Mesothelial cell of epicardium (in vitro differentiated cells): Measurements from ENCODE around the gene ELOVL5. TPM values are rescaled to one million over a fixed set of nuclear protein-coding genes. Genes with fewer than 3 reads are reported as not detected.
"Not testable (repeated sequence)": the region's sequence is repeated elsewhere in the genome, so short reads cannot be mapped to it uniquely, and the experiment has no call there.

Source experiments
- DNase-seq, 2 experiments: peaks; one replicate each; pipeline ENCODE4 v3.0.0; 2021; ENCODE audit warnings: low spot score in 2 of 2; ENCODE audit not compliant: unreplicated experiment in 2 of 2
- H3K27ac Mint-ChIP-seq: 2 replicates; pipeline ENCODE4 v1.8.0; 2021; ENCODE audit warnings: mixed read lengths
- H3K27me3 Mint-ChIP-seq: 2 replicates; pipeline ENCODE4 v1.8.0; 2021; ENCODE audit warnings: low read depth, mixed read lengths
- H3K36me3 Mint-ChIP-seq: 2 replicates; pipeline ENCODE4 v1.8.0; 2021; ENCODE audit warnings: mixed read lengths
- H3K4me1 Mint-ChIP-seq: 2 replicates; pipeline ENCODE4 v1.8.0; 2021; ENCODE audit warnings: mixed read lengths
- H3K4me3 Mint-ChIP-seq: 2 replicates; pipeline ENCODE4 v1.8.0; 2021; ENCODE audit warnings: mild to moderate bottlenecking, moderate library complexity, mixed read lengths
- H3K9me3 Mint-ChIP-seq: 2 replicates; pipeline ENCODE4 v1.8.0; 2021; ENCODE audit warnings: mixed read lengths
- total RNA-seq: library from RNA; stranded (reverse); gene quantifications from 3 replicates; pipeline ENCODE4 v1.2.1, GENCODE V29; 2021
- TF ChIP-seq, protein P1 (sequence below): fragments of 200-600 bp; sonication (generic); IDR thresholded peaks from one replicate; pipeline ENCODE4 v1.5.0; 2021; ENCODE audit warnings: antibody characterized with exemption; ENCODE audit not compliant: unreplicated experiment

Gene ELOVL5
- total RNA-seq, 1 donor from 2014 or later = 110 TPM

GRCh38 chr6:53390010-53390409 is 41.3 kb upstream of the ELOVL5 start:
- Mint-ChIP-seq H3K9me3 (peaks cover 10% of the 10 kb centered on the region), H3K27ac (no peak overlapping the region), H3K4me3 (no peak overlapping the region), H3K4me1 (peaks cover 6% of the 10 kb centered on the region), H3K36me3 (peaks cover 3% of the 10 kb centered on the region), H3K27me3 (no peaks in the 10 kb centered on the region)
- DNase-seq = no peak
- TF ChIP-seq, protein P1, sequence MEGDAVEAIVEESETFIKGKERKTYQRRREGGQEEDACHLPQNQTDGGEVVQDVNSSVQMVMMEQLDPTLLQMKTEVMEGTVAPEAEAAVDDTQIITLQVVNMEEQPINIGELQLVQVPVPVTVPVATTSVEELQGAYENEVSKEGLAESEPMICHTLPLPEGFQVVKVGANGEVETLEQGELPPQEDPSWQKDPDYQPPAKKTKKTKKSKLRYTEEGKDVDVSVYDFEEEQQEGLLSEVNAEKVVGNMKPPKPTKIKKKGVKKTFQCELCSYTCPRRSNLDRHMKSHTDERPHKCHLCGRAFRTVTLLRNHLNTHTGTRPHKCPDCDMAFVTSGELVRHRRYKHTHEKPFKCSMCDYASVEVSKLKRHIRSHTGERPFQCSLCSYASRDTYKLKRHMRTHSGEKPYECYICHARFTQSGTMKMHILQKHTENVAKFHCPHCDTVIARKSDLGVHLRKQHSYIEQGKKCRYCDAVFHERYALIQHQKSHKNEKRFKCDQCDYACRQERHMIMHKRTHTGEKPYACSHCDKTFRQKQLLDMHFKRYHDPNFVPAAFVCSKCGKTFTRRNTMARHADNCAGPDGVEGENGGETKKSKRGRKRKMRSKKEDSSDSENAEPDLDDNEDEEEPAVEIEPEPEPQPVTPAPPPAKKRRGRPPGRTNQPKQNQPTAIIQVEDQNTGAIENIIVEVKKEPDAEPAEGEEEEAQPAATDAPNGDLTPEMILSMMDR = no peak

GRCh38 chr6:53388615-53389014 is 39.9 kb upstream of the ELOVL5 start:
- H3K9me3 Mint-ChIP-seq = peaks cover 13% of the 10 kb centered on the region
- DNase-seq, H3K27me3 Mint-ChIP-seq, H3K27ac Mint-ChIP-seq, H3K4me1 Mint-ChIP-seq, H3K4me3 Mint-ChIP-seq, H3K36me3 Mint-ChIP-seq: not testable (repeated sequence)

GRCh38 chr6:53382421-53382820 is 33.7 kb upstream of the ELOVL5 start:
- H3K36me3 Mint-ChIP-seq = peaks cover 3% of the 10 kb centered on the region
- no peaks in the 10 kb centered on the region for H3K27me3 Mint-ChIP-seq
- peaks cover 25% of the 10 kb centered on the region for H3K9me3 Mint-ChIP-seq
- no peak for DNase-seq
- no peak overlapping the region for H3K27ac Mint-ChIP-seq
- peaks cover 12% of the 10 kb centered on the region for H3K4me1 Mint-ChIP-seq
- TF ChIP-seq, protein P1 = no peak
- H3K4me3 Mint-ChIP-seq = no peak overlapping the region

GRCh38 chr6:53378208-53378607 is 29.5 kb upstream of the ELOVL5 start:
- Mint-ChIP-seq H3K4me3 (no peak overlapping the region), H3K9me3 (peaks cover 12% of the 10 kb centered on the region), H3K4me1 (peaks cover 21% of the 10 kb centered on the region), H3K27me3 (no peaks in the 10 kb centered on the region), H3K36me3 (no peaks in the 10 kb centered on the region), H3K27ac (peak overlapping the region; percentile 21)
- TF ChIP-seq, protein P1 = no peak
- no peak for DNase-seq

DNA sequence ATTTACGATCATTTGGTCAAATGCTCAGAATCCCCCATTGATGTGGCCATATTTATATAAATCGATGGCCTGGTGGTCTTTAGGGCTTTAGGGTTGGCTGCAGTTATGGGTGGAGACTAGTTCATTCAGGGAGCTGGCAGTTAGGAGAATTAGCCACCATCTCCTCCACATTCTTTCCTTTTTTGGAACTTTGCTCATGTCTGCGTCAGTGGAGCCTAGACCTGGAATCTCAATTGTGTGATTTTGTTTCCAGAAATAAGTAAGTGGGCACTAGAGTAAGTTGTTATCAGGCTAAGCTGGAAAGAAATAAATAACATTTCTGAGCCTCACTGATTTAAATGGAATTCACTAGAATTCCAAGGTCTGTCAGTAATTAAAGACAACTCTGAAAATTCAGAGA is 29.0 kb upstream of the ELOVL5 start:
- no peak overlapping the region for H3K4me3 Mint-ChIP-seq
- peaks cover 11% of the 10 kb centered on the region for H3K9me3 Mint-ChIP-seq
- peak overlapping the region; percentile 61 for H3K27ac Mint-ChIP-seq
- H3K4me1 Mint-ChIP-seq = peaks cover 21% of the 10 kb centered on the region
- no peaks in the 10 kb centered on the region for H3K36me3 Mint-ChIP-seq
- DNase-seq = no peak
- TF ChIP-seq, protein P1 = no peak
- no peaks in the 10 kb centered on the region for H3K27me3 Mint-ChIP-seq

DNA sequence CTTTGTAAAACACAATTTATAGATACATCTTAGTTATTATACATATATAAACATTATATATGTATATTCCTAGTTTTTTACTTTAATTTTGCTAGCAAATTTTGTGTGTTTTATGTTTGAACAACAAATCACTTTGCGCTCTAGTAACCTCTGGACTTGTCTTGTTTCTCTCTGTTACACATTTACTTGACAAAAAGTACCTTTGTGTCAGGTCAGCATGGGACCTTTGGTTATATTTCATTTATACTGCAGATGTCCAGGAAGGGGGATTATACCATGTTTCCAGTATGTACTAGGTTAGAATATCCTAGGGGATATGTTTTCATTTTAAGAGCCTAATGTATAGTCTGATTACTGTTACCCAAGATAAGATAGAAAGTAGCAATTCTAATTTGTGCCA is 28.5 kb upstream of the ELOVL5 start:
- peaks cover 21% of the 10 kb centered on the region for H3K4me1 Mint-ChIP-seq
- TF ChIP-seq, protein P1 = no peak
- H3K27me3 Mint-ChIP-seq = no peaks in the 10 kb centered on the region
- H3K9me3 Mint-ChIP-seq = peaks cover 7% of the 10 kb centered on the region
- H3K4me3 Mint-ChIP-seq = no peak overlapping the region
- H3K36me3 Mint-ChIP-seq = no peaks in the 10 kb centered on the region
- no peak for DNase-seq
- no peak overlapping the region for H3K27ac Mint-ChIP-seq
